Ishikawa (cell line): Measurements from ENCODE around the gene SLC31A2.

Experiments used
- CEBPB ChIP-seq: IDR thresholded peaks from 2 replicates; pipeline ENCODE4 v1.6.1; 2012
- CREB1 ChIP-seq: IDR thresholded peaks from 2 replicates; pipeline ENCODE4 v1.6.1; 2012; ENCODE audit warnings: low read depth
- EGR1 ChIP-seq: IDR thresholded peaks from 2 replicates; pipeline ENCODE4 v1.6.1; 2012
- EP300 ChIP-seq: IDR thresholded peaks from 2 replicates; pipeline ENCODE4 v1.6.1; 2012; ENCODE audit warnings: borderline replicate concordance
- FOXM1 ChIP-seq: IDR thresholded peaks from 2 replicates; pipeline ENCODE4 v1.6.1; 2012; ENCODE audit warnings: low read depth, borderline replicate concordance
- MAX ChIP-seq: IDR thresholded peaks from 2 replicates; pipeline ENCODE4 v1.6.1; 2012
- RAD21 ChIP-seq: IDR thresholded peaks from 2 replicates; pipeline ENCODE4 v1.6.1; 2012; ENCODE audit warnings: low read depth
- TAF1 ChIP-seq: IDR thresholded peaks from 2 replicates; pipeline ENCODE4 v1.6.1; 2012; ENCODE audit warnings: low read depth, mild to moderate bottlenecking
- TEAD4 ChIP-seq: IDR thresholded peaks from 2 replicates; pipeline ENCODE4 v1.6.1; 2012
- YY1 ChIP-seq: IDR thresholded peaks from 2 replicates; pipeline ENCODE4 v1.6.1; 2012; ENCODE audit warnings: low read depth
- ZBTB7A ChIP-seq: IDR thresholded peaks from 2 replicates; pipeline ENCODE4 v1.6.1; 2012; ENCODE audit warnings: low read depth
- TF ChIP-seq, protein P1 (sequence below): IDR thresholded peaks from 2 replicates; pipeline ENCODE4 v1.6.1; 2012; ENCODE audit warnings: low read depth, mild to moderate bottlenecking
- TF ChIP-seq, protein P2 (sequence below): IDR thresholded peaks from 2 replicates; pipeline ENCODE4 v1.6.1; 2012

DNA sequence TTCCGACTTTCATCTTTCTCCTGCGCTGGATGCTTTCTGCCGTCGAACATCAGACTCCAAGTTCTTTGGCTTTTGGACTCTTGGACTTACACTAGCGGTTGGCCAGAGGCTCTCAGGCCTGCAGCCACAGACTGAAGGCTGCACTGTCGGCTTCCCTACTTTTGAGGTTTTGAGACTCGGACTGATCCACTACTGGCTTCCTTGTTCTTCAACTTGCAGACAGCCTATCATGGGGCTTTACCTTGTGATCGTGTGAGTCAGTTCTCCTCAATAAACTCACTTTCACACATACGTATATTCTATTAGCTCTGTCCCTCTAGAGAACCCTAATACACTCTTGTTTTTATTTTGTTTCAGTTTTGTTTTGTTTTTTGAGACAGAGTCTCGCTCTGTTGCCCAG is 60.0 kb downstream of the SLC31A2 start:
- TF ChIP-seq TAF1 (no peak), MAX (no peak), CEBPB (no peak), FOXM1 (no peak), TEAD4 (no peak), EGR1 (no peak), ZBTB7A (no peak), YY1 (no peak), EP300 (no peak), RAD21 (no peak), CREB1 (no peak)
- TF ChIP-seq, protein P1, sequence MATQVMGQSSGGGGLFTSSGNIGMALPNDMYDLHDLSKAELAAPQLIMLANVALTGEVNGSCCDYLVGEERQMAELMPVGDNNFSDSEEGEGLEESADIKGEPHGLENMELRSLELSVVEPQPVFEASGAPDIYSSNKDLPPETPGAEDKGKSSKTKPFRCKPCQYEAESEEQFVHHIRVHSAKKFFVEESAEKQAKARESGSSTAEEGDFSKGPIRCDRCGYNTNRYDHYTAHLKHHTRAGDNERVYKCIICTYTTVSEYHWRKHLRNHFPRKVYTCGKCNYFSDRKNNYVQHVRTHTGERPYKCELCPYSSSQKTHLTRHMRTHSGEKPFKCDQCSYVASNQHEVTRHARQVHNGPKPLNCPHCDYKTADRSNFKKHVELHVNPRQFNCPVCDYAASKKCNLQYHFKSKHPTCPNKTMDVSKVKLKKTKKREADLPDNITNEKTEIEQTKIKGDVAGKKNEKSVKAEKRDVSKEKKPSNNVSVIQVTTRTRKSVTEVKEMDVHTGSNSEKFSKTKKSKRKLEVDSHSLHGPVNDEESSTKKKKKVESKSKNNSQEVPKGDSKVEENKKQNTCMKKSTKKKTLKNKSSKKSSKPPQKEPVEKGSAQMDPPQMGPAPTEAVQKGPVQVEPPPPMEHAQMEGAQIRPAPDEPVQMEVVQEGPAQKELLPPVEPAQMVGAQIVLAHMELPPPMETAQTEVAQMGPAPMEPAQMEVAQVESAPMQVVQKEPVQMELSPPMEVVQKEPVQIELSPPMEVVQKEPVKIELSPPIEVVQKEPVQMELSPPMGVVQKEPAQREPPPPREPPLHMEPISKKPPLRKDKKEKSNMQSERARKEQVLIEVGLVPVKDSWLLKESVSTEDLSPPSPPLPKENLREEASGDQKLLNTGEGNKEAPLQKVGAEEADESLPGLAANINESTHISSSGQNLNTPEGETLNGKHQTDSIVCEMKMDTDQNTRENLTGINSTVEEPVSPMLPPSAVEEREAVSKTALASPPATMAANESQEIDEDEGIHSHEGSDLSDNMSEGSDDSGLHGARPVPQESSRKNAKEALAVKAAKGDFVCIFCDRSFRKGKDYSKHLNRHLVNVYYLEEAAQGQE, result no peak
- TF ChIP-seq, protein P2, sequence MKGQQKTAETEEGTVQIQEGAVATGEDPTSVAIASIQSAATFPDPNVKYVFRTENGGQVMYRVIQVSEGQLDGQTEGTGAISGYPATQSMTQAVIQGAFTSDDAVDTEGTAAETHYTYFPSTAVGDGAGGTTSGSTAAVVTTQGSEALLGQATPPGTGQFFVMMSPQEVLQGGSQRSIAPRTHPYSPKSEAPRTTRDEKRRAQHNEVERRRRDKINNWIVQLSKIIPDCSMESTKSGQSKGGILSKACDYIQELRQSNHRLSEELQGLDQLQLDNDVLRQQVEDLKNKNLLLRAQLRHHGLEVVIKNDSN, result no peak
